H54 (cell line): ENCODE results near the gene CNP.

ENCODE experiments used
- DNase-seq: peaks from one replicate; pipeline ENCODE4 v3.0.0; 2011; ENCODE audit warnings: low spot score, mixed read lengths; ENCODE audit not compliant: insufficient read length
- FAIRE-seq: peaks from 3 replicates; lab custom pipeline; 2011; peaks lifted over from hg19 to GRCh38; lab: Jason Lieb, UNC
- POLR2A ChIP-seq: IDR thresholded peaks from 2 replicates; pipeline ENCODE4 v1.6.1; 2011; ENCODE audit warnings: low read depth, mild to moderate bottlenecking, low read length

CNP gene

DNA sequence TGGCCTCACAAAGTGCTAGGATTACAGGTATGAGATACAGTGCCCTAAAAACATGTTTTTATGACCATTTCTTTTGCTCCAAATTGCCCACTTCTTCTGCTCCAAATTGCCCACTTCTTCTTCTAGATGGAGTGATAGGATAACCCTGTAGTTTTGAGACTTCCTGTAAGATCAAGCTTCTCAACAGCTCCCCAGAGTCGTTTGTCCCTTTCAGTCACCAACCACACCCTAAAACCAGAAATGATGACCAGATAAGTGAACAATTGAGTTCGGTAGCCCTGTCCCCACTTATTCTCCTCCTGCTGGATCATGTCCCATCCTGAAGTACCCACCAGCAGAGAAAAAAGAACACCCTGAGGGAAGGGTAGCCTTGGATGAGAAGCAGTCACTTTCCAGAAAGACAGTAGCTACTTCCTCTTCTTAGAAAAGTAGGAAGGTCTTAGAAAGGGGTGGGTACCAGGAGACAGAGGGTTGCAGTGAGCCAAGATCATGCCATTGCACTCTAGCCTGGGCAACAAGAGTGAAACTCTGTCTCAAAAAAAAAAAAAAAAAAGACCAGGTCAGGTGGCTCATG, 33.7 kb upstream of the CNP start:
- FAIRE-seq (no peak), DNase-seq (no peak)
- TF ChIP-seq POLR2A = no peak

DNA sequence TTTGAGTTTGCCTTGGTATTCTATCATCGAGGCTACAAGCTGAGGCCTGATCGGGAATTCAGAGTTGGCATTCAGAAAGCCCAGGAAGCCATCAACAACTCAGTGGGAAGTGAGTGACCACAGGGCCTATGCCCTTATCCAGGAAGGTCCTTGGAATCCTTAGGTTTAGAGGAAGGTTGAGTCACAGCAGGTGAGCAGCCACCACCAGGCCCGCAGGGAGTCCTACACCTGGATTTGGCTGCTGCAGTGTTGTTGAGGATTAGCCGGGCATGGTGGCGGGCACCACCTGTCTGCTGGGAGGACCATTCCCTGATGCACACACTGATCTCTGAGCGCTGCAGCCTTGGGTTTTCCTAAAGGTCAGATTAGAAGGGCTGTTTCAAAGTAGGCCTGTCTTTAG, 31.0 kb upstream of the CNP start:
- no peak for FAIRE-seq
- DNase-seq = no peak
- no peak for TF ChIP-seq POLR2A

DNA sequence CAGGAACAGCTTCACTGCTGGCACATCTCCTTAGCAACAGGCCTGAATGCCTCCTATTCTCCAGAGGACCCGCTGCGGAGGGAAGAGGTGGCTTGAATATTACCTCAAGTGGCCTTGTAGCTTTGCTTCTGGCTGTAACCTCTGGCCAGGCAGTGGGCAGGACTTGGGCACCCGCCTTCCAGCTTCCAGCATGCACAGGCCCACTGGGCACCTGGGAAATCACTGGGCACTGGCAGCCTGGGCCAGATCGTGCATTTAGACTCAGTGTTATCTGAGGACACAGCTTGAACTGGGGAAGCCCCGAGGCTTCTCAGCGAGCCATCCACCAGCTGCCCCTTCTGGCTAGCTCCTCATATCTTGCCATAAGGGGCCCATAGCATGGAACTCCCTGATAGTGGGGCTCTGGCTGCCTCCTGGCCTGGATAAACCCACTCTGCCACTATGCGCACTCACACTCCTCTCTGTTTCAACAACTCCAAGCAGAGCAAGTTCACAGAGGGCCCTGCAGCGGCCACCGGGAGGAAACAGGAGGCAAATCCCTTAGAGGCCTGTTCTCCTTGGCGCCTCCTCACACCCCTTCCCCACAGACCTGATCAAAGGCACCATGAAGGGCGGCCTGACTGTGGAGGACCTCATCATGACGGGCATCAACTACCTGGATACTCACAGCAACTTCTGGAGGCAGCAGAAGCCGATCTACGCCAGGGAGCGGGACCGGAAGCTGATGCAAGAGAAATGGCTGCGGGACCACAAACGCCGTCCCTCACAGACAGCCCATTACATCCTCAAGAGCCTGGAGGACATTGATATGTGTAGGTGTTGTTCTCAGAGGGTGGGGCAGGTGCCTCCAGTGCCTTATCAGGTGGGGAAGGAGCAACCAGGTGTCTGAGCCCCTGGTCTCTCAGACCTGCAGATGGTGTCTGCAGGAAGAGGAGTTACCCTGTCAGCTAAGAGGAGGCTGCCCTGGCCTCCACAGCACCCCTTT, 28.3 kb upstream of the CNP start:
- FAIRE-seq (no peak), DNase-seq (no peak)
- no peak for TF ChIP-seq POLR2A

DNA sequence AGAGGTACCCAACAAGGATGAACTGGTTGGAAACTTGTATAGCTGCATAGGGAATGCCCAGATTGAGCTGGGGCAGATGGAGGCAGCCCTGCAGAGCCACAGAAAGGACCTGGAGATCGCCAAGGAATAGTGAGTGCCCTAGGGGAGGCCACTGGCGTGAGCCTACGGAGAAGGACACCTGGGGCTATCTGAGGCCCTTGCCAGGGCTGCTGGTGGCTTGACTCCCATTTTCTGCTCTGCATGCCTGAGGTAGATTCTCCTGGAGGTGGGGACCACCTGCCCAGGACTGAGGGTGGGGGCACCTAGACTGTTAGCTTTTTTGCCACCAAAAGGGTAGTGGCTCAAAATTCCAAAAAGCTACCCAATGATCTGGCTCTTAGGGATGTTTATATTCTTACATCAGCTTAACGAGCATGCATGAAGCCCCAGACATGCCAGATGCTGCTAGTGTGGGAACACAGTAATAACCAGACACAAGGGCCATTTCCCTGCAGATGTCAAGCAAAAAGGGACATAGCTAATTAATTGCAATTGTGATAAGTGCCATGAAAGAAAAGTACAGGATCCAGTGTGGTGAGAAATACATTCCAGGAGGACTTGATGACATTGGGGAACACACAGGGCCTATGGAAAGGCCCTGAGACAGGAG, 27.4 kb upstream of the CNP start:
- no peak for FAIRE-seq
- no peak for DNase-seq
- no peak for TF ChIP-seq POLR2A

DNA sequence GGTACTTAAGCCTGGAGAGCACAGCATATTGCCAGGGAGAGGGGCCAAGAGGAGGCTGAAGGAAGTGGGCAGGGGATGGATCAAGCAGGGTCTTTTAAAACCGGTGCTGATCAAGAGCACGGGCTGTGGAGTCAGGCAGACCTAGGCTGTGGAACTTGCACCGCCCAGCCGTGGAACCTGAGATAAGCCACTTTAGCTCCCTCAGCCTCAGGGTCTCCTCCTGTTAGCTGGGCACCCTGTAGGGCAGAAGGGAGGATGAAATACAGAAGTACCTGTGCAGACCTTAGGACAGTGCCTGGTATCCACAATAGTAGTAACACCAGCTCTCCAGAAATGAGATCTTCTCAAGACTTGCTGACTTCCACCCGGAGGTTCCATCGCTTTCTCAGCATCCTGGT, 26.9 kb upstream of the CNP start:
- no peak for TF ChIP-seq POLR2A
- FAIRE-seq (no peak), DNase-seq (no peak)

DNA sequence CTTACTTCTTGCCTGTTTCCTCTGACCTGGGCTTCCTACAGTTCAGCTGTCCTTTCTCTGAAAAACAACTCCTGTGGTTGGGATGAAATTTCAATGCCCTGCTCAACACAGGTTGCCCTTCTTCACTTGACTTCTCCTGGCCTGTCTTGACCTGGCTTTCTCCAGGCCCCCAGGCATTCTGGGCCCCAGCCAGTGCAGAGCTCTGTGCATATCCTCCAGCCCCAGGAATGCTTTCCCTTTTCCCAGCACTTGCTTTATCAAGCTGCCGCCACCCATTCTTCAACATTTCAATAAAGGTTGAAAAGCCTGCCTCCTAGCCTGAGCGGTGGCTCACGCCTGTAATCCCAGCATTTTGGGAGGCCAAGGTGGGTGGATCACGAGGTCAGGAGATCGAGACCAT, 25.4 kb upstream of the CNP start:
- FAIRE-seq (no peak), DNase-seq (no peak)
- no peak for TF ChIP-seq POLR2A

DNA sequence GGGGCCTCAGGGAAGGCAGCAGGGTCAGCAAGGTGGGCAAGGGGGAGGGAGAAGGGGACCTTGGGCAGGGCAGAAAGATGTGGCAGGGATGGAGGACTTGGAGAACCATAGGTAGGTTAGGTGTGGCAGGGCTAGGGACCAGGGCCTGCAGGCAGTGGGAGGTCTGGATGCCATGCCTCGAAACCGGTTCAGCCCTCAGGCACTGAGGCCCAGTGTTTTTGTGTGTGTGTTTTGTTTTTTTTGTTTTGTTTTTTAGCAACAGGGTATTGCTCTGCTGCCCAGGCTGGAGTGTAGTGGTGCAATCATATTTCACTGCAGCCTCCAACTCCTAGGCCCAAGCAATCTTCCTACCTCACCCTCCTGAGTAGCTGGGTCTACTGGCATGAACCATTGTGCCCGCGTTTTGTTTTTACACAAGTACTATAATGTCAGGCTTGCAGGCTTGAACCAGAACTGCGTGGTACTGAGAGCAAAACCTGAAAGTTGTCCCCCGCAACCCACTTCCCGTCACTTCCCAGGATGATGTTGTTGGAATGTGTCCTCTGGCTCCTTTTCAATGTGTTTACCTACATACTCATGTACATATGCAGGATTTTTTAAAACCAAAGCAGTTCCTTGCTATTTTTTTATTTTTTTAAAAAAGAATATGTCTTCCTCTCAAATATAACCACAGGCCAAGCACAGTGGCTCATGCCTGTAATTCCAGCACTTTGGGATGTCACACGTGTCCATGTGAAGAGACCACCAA, 23.8 kb upstream of the CNP start:
- DNase-seq (no peak), FAIRE-seq (no peak)
- TF ChIP-seq POLR2A = no peak

DNA sequence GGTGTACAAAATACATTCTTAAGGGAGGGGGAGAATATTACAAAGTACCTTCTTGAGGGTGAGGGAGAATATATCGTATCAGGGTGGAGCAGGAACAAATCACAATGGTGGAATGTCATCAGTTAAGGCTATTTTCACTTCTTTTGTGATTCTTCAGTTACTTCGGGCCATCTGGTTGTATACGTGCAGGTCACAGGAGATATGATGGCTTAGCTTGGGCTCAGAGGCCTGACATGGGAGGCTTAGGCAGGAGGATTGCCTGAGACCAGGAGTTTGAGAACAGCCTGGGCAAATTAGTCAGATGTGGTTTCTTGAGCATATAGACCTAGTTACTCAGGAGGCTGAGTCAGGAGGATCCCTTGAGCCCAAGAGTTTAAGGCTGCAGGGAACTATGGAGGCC, 23.1 kb upstream of the CNP start:
- DNase-seq (no peak), FAIRE-seq (no peak)
- TF ChIP-seq POLR2A = no peak

DNA sequence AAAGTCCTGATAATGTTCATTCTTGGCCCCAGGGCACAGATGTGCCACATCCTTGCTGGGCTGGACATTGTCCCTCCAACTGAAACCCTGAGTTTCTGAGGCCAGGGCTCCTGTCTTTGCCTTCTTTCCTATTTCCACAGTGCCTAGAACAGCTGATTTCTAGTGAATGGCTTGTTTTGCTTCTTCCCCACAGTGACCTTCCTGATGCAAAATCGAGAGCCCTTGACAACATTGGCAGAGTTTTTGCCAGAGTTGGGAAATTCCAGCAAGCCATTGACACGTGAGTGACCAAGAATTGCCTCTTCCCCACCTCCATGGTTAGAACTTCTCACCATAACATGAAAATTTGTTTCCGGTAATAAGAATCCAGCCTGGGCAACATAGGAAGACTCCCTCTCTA, 21.7 kb upstream of the CNP start:
- no peak for TF ChIP-seq POLR2A
- FAIRE-seq (no peak), DNase-seq (no peak)

DNA sequence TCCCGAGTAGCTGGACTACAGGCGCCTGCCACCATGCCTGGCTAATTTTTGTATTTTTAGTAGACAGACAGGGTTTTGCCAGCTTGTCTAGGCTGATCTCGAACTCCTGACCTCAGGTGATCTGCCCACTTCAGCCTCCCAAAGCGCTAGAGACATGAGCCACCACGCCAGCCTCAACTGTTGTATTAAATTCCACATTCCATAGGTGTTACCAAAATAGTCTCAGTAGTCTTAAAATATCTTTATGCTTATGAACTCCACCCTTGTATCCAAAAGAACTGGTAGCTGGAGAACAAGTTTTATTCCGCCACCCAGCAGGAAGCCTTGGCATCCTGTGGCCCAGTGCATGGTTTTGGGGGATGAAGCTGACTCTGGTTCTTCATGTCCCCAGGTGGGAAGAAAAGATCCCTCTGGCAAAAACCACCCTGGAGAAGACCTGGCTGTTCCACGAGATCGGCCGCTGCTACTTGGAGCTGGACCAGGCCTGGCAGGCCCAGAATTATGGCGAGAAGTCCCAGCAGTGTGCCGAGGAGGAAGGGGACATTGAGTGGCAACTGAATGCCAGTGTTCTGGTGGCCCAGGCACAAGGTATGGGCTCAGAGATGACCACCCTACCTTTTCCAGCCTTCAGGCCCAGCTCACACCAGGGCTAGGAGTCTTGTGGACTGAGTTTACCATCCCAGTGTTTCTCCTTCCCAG, 17.7 kb upstream of the CNP start:
- no peak for DNase-seq
- no peak for FAIRE-seq
- no peak for TF ChIP-seq POLR2A

DNA sequence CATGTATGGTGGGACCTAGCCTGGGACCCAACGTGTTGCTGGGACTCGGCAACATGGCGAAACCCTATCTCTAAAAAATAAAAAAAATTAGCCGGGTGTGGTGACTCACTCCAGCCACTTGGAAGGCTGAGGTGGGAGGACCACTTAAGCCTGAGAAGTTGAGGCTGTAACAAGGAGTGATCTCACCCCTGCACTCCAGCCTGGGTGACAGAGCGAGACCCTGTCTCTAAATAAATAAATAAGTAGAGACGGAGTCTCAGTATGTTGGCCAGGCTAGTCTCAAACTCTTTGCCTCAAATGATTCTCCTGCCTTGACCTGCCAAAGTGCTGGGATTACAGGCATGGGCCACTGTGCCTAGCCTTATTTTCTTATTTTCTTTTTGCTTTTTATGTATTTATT, 10.1 kb upstream of the CNP start:
- DNase-seq (no peak), FAIRE-seq (no peak)
- no peak for TF ChIP-seq POLR2A

DNA sequence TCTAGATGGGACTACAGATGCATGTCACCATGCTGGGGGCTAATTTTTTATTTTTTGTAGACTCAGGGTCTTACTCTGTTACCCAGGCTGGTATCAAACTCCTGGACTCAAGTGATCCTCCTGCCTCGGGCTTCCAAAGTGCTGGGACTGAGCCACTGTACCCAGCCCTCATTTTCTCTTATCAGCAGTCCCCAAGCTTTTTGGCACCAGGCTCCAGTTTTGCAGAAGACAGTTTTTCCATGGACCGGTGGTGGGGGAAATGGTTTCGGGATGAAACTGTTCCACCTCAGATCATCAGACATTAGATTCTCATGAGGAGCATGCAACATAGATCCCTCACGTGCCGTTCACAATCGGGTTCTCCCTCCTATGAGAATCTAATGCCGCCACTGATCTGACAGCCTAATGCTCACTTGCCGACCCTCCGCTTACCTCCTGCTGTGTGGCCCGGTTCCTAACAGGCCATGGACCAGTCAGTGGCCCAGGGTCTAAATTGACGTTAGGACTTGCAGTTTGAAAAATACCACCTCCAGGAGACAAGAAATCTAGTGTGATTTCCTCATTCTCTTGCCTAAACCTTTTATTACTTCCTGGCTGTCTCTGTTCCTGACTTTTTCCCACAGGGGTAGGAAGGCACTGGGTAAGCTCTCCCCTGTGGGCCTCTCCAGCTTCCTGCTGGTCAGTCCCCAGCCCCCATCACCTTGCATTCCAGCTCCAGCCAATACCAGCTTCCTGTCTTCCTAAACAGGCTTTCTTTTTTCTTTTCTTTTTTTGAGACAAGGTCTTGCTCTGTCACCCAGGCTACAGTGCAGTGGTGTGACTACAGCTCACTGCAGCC, 9.3 kb upstream of the CNP start:
- FAIRE-seq (no peak), DNase-seq (no peak)

More for the DNA sequence above, 9.3 kb upstream of the CNP start:
- no peak for TF ChIP-seq POLR2A
